GM12873 (cell line): ENCODE data around the gene ATP8B3.

Source experiments
- CTCF ChIP-seq: IDR thresholded peaks from 2 replicates; pipeline ENCODE4 v1.5.1; 2012; ENCODE audit warnings: low read depth, mild to moderate bottlenecking, moderate library complexity, low read length, control low read depth; ENCODE audit not compliant: insufficient read depth; ENCODE audit errors: missing control alignments

ATP8B3 gene

GRCh38 chr19:1817553-1818179 lies 5.6 kb upstream of the ATP8B3 start:
- no peak for TF ChIP-seq CTCF

GRCh38 chr19:1816530-1817298 lies 4.6 kb upstream of the ATP8B3 start:
- TF ChIP-seq CTCF = no peak

GRCh38 chr19:1815605-1816529 lies 3.8 kb upstream of the ATP8B3 start:
- TF ChIP-seq CTCF = no peak

- TF ChIP-seq CTCF = no peak
Observed at GRCh38 chr19:1814833-1815604, 2.9 kb upstream of the ATP8B3 start.

- TF ChIP-seq CTCF = no peak
Observed at GRCh38 chr19:1814391-1814790, 2.3 kb upstream of the ATP8B3 start.

GRCh38 chr19:1813192-1814182 lies 1.4 kb upstream of the ATP8B3 start:
- no peak for TF ChIP-seq CTCF
